PC-9 (cell line): ENCODE data around the gene PLEKHH3. TPM values are rescaled to one million over a fixed set of nuclear protein-coding genes. Genes with fewer than 3 reads are reported as not detected.

Source experiments
- BruUV-seq: library from RNA; stranded (reverse); fragments of 400-500 nt; replicated peaks from 2 replicates; lab custom pipeline; 2021; lab: Mats Ljungman, UMichigan
- CTCF ChIA-PET: fragments of 300-600 bp; sonication (Branson Sonifier 250); formaldehyde crosslinking; loops from one replicate; lab custom pipeline; 2022; ENCODE audit warnings: antibody characterized with exemption; lab: Charles Lee
- POLR2A ChIA-PET: fragments of 300-600 bp; sonication (Branson Sonifier 250); formaldehyde crosslinking; loops from one replicate; lab custom pipeline; 2022; ENCODE audit warnings: antibody characterized with exemption; ENCODE audit not compliant: unreplicated experiment; lab: Charles Lee
- DNase-seq, 2 experiments: peaks; one replicate each; pipeline versions ENCODE4 v3.0.0 to v3.0.0-alpha.2; 2015 to 2022; ENCODE audit warnings: mixed read lengths in 1 of 2
- H2AFZ ChIP-seq: fragments of 200-600 bp; sonication (generic); 2 replicates; pipeline ENCODE4 v1.8.1; 2017; ENCODE audit warnings: antibody characterized with exemption
- H3F3A ChIP-seq: fragments of 200-600 bp; sonication (generic); 2 replicates; pipeline ENCODE4 v1.8.1; 2017; ENCODE audit warnings: antibody characterized with exemption, mild to moderate bottlenecking, low read depth; ENCODE audit not compliant: insufficient read depth
- H3K27ac ChIP-seq: fragments of 200-600 bp; sonication (generic); 2 replicates; pipeline ENCODE4 v1.6.1; 2016; ENCODE audit warnings: mixed run types
- H3K27me3 ChIP-seq: fragments of 200-600 bp; sonication (generic); 2 replicates; pipeline ENCODE4 v1.6.1; 2016; ENCODE audit warnings: low read depth, mixed run types; ENCODE audit not compliant: insufficient read depth
- H3K36me3 ChIP-seq: fragments of 200-600 bp; sonication (generic); 2 replicates; pipeline ENCODE4 v1.6.1; 2016; ENCODE audit warnings: low read depth, mixed run types
- H3K4me1 ChIP-seq: fragments of 200-600 bp; sonication (generic); replicated peaks from 2 replicates; pipeline ENCODE4 v1.6.1; 2016; ENCODE audit warnings: mixed run types; ENCODE audit not compliant: insufficient read depth
- H3K4me2 ChIP-seq: fragments of 200-600 bp; sonication (generic); 2 replicates; pipeline ENCODE4 v1.6.1; 2017; ENCODE audit warnings: mixed run types
- H3K4me3 ChIP-seq: fragments of 200-600 bp; sonication (generic); 2 replicates; pipeline ENCODE4 v1.6.1; 2016; ENCODE audit warnings: mixed run types
- H3K79me2 ChIP-seq: fragments of 200-600 bp; sonication (generic); 2 replicates; pipeline ENCODE4 v1.6.1; 2017; ENCODE audit warnings: low read depth, mixed run types
- H3K9me2 ChIP-seq: fragments of 200-600 bp; sonication (generic); 2 replicates; pipeline ENCODE4 v1.8.1; 2017; ENCODE audit warnings: mild to moderate bottlenecking; ENCODE audit not compliant: insufficient read depth
- H3K9me3 ChIP-seq: fragments of 200-600 bp; sonication (generic); 2 replicates; pipeline ENCODE4 v1.8.1; 2016; ENCODE audit warnings: low read depth; ENCODE audit not compliant: insufficient read depth
- H4K20me1 ChIP-seq: fragments of 200-600 bp; sonication (generic); 2 replicates; pipeline ENCODE4 v1.8.1; 2017; ENCODE audit not compliant: insufficient read depth
- EZH2 ChIP-seq: fragments of 200-600 bp; sonication (generic); IDR thresholded peaks from 2 replicates; pipeline ENCODE4 v1.8.0; 2017; ENCODE audit warnings: antibody characterized with exemption, low read depth
- intact Hi-C: fragments of 100-400 bp; cut with micrococcal nuclease; formaldehyde crosslinking; loops from one replicate; pipeline ENCODE4 v1.10.0; 2022; ENCODE audit not compliant: unreplicated experiment
- total RNA-seq: library from RNA; stranded (reverse); gene quantifications from 2 replicates; pipeline ENCODE4 v1.2.3, GENCODE V29; 2021
- TF ChIP-seq, protein P1 (sequence below): fragments of 200-600 bp; sonication (generic); conservative IDR thresholded peaks from 2 replicates; pipeline ENCODE4 v1.6.1; 2017; ENCODE audit warnings: mixed run types, antibody characterized with exemption, mild to moderate bottlenecking, moderate library complexity

PLEKHH3 gene
- total RNA-seq, 1 experiment from 2014 or later: 22.5 TPM

DNA sequence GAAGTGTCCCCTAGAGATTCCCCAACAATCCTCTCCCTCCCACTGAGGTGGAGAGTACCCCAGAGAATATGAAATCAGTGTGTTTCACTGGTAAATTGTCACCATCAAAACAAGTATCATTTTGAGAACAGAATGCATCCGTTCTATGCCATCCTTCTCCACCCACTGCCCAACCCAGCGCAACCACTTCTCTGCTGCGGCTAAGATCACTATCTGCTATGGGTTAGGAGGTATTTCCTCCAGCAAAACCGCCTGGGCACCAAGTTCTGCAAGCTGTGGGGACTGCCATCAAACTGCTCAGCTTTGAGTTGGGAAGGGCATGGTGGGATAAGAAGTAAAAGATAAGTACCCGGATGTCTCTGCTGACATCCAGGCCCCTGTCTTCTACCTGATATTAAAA lies 29.9 kb upstream of the PLEKHH3 start:
- DNase-seq: no peak
- H3K4me1 ChIP-seq: no peaks in the 10 kb centered on the region
- POLR2A ChIA-PET: no interaction called here
- no peaks in the 10 kb centered on the region for H3K79me2 ChIP-seq
- no peaks in the 10 kb centered on the region for H3K36me3 ChIP-seq
- no peak overlapping the region for H3K27ac ChIP-seq
- no peak overlapping the region for H3K4me3 ChIP-seq
- H3K4me2 ChIP-seq: no peak overlapping the region
- intact Hi-C loops: no loop called here
- TF ChIP-seq, protein P1, sequence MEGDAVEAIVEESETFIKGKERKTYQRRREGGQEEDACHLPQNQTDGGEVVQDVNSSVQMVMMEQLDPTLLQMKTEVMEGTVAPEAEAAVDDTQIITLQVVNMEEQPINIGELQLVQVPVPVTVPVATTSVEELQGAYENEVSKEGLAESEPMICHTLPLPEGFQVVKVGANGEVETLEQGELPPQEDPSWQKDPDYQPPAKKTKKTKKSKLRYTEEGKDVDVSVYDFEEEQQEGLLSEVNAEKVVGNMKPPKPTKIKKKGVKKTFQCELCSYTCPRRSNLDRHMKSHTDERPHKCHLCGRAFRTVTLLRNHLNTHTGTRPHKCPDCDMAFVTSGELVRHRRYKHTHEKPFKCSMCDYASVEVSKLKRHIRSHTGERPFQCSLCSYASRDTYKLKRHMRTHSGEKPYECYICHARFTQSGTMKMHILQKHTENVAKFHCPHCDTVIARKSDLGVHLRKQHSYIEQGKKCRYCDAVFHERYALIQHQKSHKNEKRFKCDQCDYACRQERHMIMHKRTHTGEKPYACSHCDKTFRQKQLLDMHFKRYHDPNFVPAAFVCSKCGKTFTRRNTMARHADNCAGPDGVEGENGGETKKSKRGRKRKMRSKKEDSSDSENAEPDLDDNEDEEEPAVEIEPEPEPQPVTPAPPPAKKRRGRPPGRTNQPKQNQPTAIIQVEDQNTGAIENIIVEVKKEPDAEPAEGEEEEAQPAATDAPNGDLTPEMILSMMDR: no peak
- no peak for TF ChIP-seq EZH2
- no peaks in the 10 kb centered on the region; the same call in 1 of the 2 replicates for H3F3A ChIP-seq
- no peaks in the 10 kb centered on the region for H3K27me3 ChIP-seq
- H3K9me2 ChIP-seq: no peaks in the 10 kb centered on the region
- H2AFZ ChIP-seq: no peak overlapping the region
- no TSS peak for BruUV-seq
- H4K20me1 ChIP-seq: no peaks in the 10 kb centered on the region
- no peaks in the 10 kb centered on the region for H3K9me3 ChIP-seq
- CTCF ChIA-PET: interaction anchor here (0.7 kb wide), 1 partner anchor 232 kb away, joined by 3 read pairs; no protein-coding TSS in a partner anchor

DNA sequence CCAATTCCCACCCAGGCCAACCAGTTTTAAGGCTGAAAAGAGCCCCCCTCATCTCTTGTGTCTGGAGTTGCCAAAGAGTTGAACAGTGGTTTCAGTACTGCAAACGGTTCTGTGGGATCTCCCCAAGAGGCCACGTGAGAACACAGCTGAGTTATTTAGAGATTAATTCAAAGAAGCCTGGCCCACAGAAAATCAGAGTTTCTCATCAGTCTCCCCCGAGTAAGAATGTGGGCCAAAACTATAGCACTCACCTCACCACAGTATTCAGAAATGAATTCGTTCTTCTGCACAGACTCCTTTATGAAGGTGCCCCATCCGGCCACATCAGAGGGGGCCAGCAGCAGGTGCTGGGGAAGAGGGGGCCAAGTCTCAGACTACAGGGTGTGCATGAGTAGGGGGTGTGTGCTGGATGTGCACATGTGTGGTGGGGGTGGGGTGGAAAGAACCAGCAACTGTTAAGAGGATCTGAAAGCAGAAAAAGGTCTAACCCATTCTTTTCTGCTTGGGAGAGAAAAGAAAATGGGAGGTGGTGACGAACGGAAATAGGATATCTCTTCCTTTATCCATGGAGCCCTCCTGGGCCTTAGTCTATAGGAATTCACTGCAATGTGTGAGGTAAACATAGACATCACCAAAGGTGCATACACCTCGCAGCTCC lies 28.2 kb upstream of the PLEKHH3 start:
- Histone ChIP-seq H3K4me3 (no peak overlapping the region), H3K9me2 (no peaks in the 10 kb centered on the region), H3K9me3 (no peaks in the 10 kb centered on the region), H3K27ac (no peak overlapping the region), H3K79me2 (no peaks in the 10 kb centered on the region), H2AFZ (no peak overlapping the region), H3K27me3 (no peaks in the 10 kb centered on the region), H3K4me2 (no peak overlapping the region), H3K4me1 (no peaks in the 10 kb centered on the region), H4K20me1 (no peaks in the 10 kb centered on the region), H3F3A (no peaks in the 10 kb centered on the region; the same call in 1 of the 2 replicates), H3K36me3 (no peaks in the 10 kb centered on the region)
- BruUV-seq: no TSS peak
- intact Hi-C loops: no loop called here
- CTCF ChIA-PET: no interaction called here
- no peak for DNase-seq
- POLR2A ChIA-PET: no interaction called here
- no peak for TF ChIP-seq EZH2
- TF ChIP-seq, protein P1: no peak

DNA sequence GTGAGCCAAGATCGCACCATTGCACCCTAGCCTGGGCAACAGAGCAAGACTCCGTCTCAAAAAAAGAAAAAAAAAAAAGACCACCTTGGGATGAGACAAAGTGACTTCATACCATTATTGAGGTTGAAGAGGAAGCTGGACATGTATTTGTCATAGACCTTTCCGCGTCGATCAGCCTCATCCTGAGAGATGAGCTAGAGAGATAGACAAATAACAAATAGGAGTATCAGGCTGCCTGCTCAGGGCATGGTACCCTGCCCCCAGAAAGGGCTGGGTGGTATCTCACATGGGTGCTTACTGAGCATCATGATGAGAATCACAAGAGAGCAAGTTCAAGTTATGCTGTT lies 27.7 kb upstream of the PLEKHH3 start:
- Histone ChIP-seq H3K79me2 (no peaks in the 10 kb centered on the region), H3K9me3 (no peaks in the 10 kb centered on the region), H3K4me1 (no peaks in the 10 kb centered on the region), H3K4me2 (no peak overlapping the region), H3F3A (no peaks in the 10 kb centered on the region; the same call in 1 of the 2 replicates), H3K27me3 (no peaks in the 10 kb centered on the region), H3K27ac (no peak overlapping the region), H3K36me3 (no peaks in the 10 kb centered on the region), H4K20me1 (no peaks in the 10 kb centered on the region), H2AFZ (no peak overlapping the region), H3K9me2 (no peaks in the 10 kb centered on the region), H3K4me3 (no peak overlapping the region)
- ChIA-PET CTCF (interaction anchor here (0.6 kb wide), 1 partner anchor 126 kb away, joined by 6 read pairs; no protein-coding TSS in a partner anchor), POLR2A (interaction anchor here (0.5 kb wide), 1 partner anchor 156 kb away, joined by 3 read pairs; no protein-coding TSS in a partner anchor)
- DNase-seq: no peak
- intact Hi-C loops: no loop called here
- BruUV-seq: no TSS peak
- TF ChIP-seq, protein P1: no peak
- TF ChIP-seq EZH2: no peak
